GM18517 (cell line): ENCODE results near the gene SLC30A5.
"Not testable (repeated sequence)": the region's sequence is repeated elsewhere in the genome, so short reads cannot be mapped to it uniquely, and the experiment has no call there.

Experiments
- ATAC-seq: cut with Tn5 transposase; IDR thresholded peaks from one replicate; pipeline ENCODE4 v1.9.1; 2021; ENCODE audit warnings: mild to moderate bottlenecking, moderate library complexity; ENCODE audit not compliant: unreplicated experiment

Gene SLC30A5

DNA sequence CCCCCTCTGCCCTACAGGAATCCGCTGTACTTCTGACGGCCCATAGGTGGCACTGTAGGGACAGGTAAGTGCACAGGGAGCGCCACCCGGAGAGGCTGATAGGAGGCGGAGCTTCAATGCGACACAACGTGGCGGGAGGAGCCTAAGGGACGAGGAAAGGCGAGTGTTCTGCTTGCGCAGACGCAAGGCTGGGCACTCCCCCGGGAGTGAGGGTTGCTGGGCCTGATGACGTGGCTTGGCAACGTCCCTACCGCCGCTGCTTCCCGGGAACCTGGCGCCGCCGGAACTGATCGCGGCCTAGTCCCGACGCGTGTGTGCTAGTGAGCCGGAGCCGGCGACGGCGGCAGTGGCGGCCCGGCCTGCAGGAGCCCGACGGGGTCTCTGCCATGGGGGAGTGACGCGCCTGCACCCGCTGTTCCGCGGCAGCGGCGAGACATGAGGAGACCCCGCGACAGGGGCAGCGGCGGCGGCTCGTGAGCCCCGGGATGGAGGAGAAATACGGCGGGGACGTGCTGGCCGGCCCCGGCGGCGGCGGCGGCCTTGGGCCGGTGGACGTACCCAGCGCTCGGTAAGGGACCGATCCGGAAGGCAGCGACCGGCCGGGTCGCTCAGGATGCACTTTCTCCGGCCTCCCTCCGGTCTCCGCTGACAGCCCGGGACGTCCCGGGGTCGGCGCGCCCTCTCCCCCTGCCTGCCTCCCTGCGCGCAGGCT, at the start of gene SLC30A5:
Gene SLC30A5 (plus strand): TSS at position 244 of the 712 bp plus-strand sequence. CDS start 242 bp downstream, at position 486.
- peak; percentile 99 for ATAC-seq

DNA sequence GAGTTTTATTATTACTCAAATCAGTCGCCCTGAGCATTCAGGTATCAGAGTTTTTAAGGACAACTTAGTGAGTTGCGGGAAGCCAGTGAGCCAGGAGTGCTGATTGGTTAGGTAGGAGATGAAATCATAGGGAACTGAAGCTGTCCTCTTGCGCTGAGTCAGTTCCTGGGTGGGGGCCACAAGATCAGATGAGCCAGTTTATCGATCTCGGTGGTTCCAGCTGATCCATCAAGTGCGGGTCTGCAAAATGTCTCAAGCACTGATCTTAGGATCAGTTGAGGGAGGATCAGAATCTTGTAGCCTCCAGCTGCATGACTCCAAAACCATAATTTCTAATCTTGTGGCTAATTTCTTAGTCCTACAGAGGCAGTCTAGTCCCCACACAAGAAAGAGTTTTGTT, 48.6 kb upstream of the SLC30A5 start:
- ATAC-seq = not testable (repeated sequence)

DNA sequence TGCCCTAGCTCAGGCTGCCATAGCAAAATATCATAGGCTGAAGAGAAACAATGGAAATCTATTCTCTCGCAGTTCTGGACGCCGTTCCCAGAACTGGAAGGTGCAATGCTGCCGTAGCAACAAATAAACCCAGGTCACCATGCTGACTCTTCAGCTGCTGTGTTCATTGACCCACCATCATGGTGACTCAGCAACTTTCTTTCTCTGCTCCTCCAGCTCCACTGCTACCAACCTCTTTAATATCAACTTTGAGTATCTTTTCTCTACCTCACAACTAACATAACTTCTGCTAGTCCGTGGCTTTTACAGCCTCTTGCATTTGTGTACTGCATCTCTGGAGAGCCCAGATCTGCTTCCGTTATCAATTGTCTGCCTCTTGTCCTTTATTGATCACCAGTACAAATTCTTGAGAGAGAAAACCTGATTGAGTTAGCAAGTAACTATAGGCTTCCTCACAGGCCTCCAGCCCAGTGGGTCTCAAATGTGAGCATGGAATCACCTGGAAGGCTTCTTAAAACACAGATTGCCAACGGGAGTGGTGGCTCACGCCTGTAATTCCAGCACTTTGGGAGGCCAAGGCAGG, 47.3 kb upstream of the SLC30A5 start:
- ATAC-seq = no peak

DNA sequence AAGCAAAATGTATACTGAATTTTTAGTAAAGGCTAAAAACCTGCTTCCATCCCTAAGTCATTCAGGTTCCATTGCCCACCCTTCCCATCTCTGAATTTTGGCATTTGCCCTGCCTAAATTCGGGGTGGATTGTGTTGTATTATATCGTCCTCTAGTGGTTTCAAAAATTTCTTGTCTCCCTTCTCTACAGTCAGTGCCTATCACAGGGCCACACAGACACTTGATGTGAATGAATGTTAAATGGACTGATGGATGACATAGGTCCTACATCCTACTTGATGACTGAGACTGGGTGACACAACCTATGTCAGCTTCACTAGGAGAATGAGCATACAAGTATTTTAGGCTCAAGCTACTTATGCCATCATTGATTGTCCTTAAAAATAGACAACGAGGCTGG, 45.6 kb upstream of the SLC30A5 start:
- ATAC-seq = no peak

DNA sequence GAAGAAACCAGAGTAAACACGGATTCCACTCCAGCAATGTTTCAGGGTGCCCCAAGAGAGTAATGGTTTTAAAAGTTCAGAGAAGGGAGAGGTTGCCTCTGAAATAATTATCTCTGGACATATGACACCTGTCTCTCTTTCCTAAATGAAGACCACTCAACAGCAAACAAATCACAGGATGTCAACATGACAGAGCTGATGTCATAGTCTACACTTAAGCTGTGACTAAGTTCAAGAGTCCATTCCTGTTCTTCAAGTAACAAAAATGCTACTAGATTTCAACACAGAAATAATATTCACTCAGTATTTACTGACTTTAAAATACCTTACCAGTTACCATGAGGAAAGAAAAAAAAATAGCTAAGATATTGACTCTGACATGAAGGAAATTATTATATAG, 44.7 kb upstream of the SLC30A5 start:
- no peak for ATAC-seq

DNA sequence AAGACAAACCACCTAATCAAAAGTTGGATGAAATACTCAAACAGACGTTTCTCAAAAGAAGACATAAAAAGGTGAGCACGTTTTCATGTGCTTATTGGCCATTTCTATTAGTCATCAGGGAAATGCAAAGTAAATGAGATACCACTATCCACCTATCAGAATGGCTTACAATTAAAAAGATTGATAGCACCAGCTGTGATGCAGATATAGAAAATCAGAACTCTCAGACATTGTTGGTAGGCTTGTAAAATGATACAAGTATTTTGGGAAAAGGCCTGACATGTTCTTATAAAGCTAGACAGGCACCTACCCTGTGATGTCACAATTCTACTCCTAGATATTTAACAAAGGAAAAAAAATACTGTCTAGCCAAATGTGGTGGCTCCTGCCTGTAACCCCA, 44.0 kb upstream of the SLC30A5 start:
- ATAC-seq = no peak

DNA sequence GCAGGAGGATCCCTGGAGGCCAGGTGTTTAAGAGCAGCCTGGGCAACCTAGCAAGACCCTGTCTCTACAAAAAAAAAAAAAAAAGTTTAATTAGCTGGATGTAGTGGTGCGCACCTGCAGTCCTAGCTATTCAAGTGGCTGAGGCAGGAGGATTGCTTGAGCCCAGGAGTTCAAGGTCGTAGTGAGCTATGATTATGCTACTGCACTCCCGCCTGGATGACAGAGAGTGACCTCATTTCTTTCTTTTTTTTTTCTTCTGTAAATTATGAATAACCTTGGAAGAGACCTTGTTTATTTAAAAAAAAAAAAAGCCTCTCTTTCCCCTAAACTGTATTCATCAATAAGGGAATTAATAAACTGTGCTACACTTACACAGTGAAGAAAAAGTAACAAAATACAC, 43.6 kb upstream of the SLC30A5 start:
- no peak for ATAC-seq

DNA sequence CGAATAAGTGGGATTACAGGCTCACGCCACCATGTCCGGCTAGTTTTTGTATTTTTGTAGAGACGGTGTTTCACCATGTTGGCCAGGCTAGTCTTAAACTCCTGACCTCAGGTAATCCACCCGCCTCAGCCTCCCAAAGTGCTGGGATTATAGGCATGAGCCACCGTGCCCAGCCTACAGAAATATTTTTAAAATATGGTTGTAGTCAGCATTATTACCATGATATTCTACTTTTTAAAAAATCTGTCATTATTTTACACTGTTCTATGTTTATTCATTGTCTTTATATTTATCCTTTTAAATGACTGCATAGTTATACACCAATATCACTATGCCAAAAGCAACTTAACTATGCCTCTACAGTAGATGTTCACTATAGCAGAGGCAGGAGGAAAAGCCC, 41.6 kb upstream of the SLC30A5 start:
- no peak for ATAC-seq

DNA sequence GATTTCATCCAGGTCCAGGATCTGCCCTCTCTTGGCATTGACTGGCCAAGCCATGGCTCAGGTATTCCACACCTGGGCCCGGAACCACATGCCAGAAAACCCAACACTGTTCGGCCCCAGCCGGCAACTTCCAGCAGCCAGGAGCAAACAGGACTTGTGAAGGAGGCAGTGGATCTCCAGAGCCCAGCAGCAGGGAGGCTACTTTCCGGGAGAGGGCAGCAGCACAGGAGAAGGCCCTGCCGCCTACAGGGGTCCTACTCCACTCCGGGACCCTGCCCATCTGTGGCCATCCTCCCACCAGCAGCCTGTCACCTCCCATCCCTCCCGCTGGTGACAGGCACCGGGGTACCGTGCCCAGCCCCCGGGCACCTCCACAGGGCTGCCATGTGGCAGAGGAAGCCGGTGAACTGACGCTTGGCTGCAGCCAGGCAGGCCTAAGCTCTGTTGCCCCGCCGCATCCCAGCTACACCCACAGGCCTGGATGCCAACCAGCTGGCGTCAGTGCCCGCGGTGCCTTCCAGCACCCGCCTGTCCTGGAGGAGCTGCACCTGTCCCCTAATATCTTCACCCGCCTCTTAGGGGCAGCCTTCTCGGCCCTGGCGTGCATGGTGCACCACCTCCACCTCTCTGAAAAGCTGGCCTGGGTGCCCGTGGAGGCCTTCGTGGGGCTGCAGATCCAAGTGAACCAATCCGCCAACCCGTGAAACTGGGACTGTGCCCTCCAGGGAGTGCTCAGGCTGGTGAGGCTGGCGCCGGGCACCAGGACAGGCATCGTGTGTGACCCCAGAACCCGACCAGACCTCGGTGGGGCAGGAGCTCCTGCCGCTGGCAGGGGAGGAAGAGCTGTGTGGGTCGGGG, 18.9 kb upstream of the SLC30A5 start:
- ATAC-seq = no peak

DNA sequence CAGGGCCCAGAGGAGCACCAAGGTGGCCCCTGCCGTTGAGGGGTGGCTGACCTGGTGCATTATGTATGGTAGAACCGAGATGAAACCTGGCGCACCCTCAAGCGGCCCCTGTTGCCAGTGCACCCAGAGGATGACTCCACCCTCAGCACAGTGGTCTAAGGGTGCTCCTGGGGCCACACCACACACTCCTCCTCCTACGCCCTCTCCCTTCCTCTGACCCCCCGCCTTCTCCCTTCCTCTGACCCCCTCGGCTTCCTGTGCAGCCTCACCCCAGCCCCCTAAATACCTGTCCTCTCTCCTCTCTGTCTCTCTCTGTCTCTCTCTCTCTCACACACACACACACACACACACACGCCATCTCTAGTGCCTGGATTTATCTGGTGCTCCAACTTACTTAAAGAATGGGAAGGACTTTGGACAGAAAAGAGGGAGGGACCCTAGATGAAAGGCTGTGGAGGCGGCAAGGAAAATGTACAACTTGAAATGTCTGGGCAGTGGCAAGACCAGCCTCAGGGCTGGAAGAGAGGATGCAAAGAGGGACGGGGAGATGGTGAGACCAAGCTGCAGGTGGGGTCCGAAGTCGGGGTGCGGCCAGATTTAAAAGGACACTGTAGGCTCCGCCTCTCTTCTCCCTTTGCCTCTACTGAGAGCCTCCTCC, 18.2 kb upstream of the SLC30A5 start:
- no peak for ATAC-seq

DNA sequence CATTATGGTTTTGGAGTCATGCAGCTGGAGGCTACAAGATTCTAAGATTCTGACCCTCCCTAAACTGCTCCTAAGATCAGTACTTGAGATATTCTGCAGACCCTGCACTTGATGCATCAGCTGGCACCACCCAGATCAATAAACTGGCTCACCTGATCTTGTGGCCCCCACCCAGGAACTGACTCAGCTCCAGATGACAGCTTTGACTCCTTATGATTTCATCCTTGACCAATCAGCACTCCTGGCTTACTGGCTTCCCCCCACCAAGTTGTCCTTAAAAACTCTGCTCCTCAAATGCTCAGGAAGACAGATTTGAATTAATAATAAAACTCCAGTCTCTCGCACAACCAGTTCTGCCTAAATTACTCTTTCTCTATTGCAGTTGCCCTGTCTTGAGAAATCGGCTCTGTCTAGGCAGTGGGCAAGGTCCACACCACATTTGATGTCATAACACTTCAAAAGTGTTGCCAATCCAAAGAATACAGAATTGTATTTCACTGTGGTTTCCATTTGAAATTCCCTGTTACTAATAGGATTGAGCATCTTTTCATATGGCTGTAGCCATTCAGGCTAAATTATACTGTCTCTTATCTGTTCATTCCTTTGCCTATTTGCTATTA, 14.8 kb upstream of the SLC30A5 start:
- no peak for ATAC-seq

DNA sequence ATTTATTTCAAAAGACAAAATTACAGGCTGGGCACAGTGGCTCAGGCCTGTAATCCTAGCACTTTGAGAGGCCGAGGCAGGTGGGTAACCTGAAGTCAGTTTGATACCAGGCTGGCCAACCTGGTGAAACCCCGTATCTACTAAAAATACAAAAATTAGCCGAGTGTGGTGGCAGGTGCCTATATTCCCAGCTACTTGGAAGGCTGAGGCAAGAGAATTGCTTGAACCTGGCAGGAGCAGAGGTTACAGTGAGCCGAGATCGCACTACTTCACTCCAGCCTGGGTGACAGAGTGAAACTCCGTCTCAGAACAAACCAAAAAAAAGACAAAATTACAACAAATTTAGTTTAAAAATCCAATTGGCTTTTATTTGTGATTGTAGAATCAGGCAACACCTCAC, 14.3 kb upstream of the SLC30A5 start:
- no peak for ATAC-seq

DNA sequence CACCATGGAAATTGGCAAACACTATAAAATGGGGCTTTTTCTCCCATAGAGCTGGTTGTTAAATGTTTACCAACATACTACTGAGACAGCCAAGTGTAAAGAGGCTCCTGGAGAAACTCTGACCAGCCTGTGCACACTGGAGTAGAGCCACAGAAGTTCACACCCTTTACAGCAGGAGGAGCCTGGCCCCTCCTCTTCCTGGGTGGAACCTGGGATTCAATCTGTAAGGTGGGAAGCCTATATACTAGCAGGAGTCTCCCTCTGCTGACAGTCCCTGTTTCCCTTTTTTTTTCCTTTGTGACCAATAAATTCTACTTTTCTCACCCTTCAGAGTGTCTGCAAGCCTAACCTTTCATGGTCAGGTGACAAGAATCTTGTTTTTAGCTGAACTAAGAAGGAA, 10.4 kb upstream of the SLC30A5 start:
- no peak for ATAC-seq

DNA sequence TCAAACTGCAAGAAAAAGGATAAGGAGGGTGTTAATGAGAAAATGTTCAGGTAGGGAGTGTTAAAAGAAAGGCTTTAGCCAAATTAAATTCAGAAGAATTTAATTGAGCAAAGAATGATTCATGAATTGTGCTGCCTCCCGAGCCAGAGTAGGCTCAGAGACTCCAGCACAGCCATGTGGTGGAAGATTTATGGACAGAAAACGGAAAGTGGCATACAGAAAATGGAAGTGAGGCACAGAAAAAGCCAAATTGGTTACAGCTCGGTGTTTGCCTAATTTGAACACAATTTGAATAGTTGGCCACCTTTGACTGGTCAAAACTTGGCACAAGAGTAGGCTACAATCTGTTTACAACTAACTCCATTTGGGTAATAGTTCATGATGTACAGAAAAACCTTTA, 9.6 kb upstream of the SLC30A5 start:
- ATAC-seq = no peak

DNA sequence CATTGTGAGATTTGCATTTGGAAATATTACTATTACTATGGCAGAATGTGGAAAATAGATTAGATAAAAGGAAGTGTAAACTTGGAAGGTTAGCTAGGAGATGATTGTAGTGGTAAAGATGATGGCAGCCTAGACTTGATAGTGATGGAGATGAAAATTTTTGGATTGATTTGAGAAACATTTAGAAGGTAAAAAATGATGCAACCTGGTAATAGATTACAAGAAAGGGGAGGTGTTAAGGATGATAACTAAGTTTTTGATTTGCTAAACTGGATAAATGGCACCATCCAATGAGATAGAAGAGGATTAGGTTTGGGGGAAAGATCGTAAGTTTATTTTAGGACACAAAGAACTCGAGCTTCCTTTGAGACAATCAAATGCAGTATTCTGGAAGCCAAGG, 8.9 kb upstream of the SLC30A5 start:
- no peak for ATAC-seq

DNA sequence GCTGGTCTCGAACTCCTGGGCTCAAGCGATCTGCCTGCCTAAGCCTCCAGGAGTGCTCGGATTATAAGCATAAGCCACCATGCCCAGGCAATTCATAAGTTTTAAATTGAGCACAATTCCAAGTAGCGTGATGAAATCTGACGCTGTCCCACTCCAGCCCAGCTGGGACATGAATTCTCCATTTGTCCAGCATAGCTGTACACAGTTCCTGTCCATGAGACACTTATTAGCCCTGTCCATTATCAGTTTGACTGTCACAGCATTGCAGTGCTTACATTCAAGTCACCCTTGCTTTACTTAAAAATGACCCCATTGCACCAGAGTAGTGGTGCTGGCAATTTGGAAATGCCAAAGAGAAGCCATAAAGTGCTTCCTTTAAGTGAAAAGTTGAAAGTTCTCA, 7.6 kb upstream of the SLC30A5 start:
- ATAC-seq = no peak

DNA sequence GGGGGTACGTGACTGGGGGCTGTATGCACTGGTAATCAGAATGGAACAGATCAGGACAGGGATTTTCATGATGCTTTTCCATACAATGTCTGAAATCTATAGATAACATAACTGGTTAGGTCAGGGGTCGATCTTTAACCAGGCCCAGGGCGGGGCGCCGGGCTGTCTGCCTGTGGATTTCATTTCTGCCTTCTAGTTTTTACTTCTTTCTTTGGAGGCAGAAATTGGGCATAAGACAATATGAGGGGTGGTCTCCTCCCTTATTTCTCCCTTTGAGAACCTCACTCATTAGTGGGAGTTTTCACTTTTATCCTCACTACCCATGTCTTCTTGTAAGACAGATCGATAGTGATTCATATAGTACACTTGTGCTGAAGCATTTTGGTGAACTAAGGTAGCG, 5.8 kb upstream of the SLC30A5 start:
- not testable (repeated sequence) for ATAC-seq

DNA sequence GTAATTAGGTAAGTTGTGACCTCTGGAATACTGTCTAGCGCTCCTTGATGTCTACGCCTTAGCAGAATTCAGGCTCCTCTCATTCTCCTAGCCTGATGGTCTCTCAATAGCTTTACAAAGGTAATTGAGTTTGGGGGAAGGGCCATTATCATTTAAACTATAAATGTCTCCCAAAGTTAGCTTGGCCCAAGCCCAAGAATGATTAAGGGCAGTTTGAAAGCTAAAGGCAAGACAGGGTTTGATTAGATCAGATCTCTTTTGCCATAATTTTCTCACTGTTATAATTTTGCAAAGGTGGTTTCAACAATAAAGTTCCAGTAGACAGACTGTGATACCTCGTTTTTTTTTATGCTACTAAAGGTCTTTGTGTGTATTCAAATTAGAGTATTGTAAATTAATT, 3.7 kb upstream of the SLC30A5 start:
- no peak for ATAC-seq

DNA sequence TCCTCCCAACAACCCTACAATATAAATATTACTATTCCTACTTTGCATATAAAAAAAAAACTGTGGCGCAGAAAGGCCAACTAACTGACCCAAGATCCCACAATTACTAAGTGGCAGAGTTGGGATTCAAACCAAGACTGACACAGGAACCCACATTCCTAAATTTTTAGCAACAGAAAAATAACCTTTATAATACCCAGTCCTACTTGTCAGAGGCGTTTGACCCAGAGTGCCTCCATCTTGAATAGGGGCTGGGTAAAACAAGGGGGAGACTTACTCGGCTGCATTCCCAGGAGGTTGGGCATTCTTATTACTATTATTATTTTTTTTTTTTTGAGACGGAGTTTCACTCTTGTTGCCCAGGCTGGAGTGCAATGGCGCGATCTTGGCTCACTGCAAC, 2.0 kb upstream of the SLC30A5 start:
- no peak for ATAC-seq

DNA sequence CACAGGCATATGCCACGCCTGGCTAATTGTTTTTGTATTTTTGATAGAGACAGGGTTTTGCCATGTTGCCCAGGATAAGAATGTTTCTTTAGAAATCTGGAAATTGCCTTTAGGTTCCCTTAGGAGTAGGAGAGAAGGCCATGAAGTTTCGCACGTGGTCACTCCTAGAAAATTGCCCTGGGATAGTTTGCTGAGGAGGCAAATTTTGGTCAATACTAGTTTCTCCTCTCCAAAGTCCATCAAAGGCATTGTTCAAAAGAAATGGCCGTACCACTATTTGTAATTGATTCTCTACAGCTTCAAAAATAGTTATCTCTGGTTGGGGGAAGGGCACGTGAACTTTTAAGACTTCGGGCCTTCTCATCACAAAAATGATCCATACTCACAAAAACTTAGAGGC, 845 bp upstream of the SLC30A5 start:
- no peak for ATAC-seq

DNA sequence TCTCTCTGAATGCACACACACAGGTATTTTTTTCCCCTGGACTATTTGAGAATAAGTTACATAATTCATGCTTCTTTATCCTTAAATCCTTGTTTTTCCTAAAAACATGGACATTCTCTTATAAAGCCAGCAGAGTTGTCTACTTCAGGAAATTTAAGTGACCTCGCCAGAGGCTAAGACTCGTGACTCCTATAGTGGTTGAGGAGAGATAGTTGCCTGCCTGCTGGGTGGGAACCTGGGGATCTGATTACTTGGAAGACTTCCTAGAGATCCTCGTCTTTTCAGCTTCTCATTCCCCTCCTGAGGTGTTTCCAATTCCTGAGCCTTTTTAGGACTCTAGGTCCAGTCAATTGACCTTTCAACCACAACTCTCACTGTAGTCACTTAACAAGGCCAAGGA, 5.5 kb downstream of the SLC30A5 start:
- no peak for ATAC-seq
